Gastroesophageal sphincter (tissue), 3 donors: ENCODE measurements around the gene CDC42BPB.

Experiments used
- POLR2AphosphoS5 ChIP-seq: sonication (generic); formaldehyde crosslinking; IDR thresholded peaks from one replicate; pipeline ENCODE4 v1.6.1; 2017; ENCODE audit warnings: antibody characterized with exemption
- TF ChIP-seq, protein P1 (sequence below), 4 experiments: fragments of 200-600 bp in 2 of 4; fragments of 450-650 bp in 2 of 4; sonication (generic) in 1 of 4; IDR thresholded peaks; one replicate each; pipeline ENCODE4 v1.5.1; 2017 to 2019; ENCODE audit warnings: antibody characterized with exemption in 4 of 4, mild to moderate bottlenecking in 2 of 4, moderate library complexity in 2 of 4

DNA sequence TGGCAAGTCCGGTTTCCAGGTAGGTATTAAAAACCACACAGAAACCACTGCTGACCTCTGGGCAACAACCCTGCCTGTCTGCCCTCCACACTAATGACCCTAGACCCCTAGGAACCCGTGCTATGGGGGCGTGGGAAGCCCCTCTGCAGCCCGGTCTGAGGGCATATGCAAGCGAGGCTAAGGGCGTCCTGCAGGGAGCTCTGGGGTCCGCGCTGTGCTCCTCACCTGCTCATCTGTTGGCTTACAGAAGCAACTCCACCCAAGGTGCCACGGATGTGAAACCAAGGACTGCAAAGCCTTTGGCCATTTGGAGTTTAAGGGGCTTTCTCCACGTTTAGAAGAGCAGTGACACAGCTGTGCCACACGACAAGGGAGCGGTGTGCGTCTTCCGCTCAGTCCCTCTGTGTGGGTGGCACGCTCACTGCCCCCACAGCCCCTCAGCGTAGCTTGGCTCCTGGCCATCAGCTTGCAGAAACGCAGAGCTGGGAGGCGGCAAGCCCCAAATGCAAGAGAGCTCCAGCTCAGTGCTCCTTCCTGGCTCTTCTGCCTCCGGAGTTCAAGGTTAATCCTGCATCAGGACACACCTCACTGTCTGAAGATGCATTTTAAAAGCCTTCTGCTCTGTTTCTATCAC, 116.5 kb downstream of the CDC42BPB start:
- TF ChIP-seq, protein P1, sequence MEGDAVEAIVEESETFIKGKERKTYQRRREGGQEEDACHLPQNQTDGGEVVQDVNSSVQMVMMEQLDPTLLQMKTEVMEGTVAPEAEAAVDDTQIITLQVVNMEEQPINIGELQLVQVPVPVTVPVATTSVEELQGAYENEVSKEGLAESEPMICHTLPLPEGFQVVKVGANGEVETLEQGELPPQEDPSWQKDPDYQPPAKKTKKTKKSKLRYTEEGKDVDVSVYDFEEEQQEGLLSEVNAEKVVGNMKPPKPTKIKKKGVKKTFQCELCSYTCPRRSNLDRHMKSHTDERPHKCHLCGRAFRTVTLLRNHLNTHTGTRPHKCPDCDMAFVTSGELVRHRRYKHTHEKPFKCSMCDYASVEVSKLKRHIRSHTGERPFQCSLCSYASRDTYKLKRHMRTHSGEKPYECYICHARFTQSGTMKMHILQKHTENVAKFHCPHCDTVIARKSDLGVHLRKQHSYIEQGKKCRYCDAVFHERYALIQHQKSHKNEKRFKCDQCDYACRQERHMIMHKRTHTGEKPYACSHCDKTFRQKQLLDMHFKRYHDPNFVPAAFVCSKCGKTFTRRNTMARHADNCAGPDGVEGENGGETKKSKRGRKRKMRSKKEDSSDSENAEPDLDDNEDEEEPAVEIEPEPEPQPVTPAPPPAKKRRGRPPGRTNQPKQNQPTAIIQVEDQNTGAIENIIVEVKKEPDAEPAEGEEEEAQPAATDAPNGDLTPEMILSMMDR (IDR thresholded peaks at IDR 0.05) = no peak
- no peak for TF ChIP-seq POLR2AphosphoS5
